Measurements from ENCODE around the gene RIPK4. TPM values are rescaled to one million over a fixed set of nuclear protein-coding genes. Genes with fewer than 3 reads are reported as not detected.

Gene RIPK4
- total RNA-seq, 1 experiment from 2014 or later: 20.1 TPM

DNA sequence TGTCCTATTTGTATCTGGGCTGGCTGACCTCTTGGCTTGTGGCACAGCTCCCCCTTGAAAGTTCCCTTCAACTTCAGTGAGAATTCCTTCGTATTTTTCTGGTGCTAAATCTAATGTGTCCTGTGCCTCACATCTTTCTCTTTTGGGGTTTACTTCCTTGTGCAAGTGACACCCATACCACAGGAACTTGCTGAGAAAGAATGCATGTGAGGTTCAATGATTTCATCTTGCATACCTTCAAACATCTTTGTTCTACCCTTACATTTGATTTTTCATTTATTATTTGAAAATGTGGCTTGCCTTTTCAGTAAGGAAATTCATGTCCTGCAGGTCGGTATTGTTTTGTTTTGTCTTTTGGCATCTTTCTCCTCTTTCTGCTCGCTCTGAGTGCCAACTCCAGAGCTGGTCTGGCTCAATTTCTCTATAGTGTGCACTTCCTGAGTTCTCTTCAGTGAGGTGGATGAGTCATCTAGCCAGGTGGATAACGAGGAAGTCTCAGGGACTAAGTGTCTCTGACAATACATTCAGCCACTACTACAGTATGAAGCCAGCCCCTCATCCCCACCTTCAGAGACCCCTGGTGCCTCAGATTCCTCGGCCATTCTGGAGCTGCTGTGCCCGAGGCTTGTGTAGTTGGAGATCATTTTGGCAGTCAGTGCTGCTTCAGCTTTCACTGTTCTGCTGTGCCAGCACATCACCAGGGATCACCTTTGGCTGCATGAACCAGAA, 59.5 kb downstream of the RIPK4 start:
- CTCF ChIA-PET: interaction anchor here (0.9 to 1.4 kb wide), 2 partner anchors 71 to 94 kb away, joined by 3 read pairs; no protein-coding TSS in a partner anchor
- POLR2A ChIA-PET: no interaction called here
- H3K9me3 Mint-ChIP-seq: no peaks in the 10 kb centered on the region
- TF ChIP-seq, protein P1, sequence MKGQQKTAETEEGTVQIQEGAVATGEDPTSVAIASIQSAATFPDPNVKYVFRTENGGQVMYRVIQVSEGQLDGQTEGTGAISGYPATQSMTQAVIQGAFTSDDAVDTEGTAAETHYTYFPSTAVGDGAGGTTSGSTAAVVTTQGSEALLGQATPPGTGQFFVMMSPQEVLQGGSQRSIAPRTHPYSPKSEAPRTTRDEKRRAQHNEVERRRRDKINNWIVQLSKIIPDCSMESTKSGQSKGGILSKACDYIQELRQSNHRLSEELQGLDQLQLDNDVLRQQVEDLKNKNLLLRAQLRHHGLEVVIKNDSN (CRISPR knock-in tag; IDR thresholded peaks at IDR 0.05): no peak
- TF ChIP-seq NFYB (CRISPR knock-in tag; conservative IDR thresholded peaks at IDR 0.05; ENCODE audit: low read depth): no peak
- no peak for TF ChIP-seq ATF1 (CRISPR knock-in tag; IDR thresholded peaks at IDR 0.05)
- TF ChIP-seq, protein P2, sequence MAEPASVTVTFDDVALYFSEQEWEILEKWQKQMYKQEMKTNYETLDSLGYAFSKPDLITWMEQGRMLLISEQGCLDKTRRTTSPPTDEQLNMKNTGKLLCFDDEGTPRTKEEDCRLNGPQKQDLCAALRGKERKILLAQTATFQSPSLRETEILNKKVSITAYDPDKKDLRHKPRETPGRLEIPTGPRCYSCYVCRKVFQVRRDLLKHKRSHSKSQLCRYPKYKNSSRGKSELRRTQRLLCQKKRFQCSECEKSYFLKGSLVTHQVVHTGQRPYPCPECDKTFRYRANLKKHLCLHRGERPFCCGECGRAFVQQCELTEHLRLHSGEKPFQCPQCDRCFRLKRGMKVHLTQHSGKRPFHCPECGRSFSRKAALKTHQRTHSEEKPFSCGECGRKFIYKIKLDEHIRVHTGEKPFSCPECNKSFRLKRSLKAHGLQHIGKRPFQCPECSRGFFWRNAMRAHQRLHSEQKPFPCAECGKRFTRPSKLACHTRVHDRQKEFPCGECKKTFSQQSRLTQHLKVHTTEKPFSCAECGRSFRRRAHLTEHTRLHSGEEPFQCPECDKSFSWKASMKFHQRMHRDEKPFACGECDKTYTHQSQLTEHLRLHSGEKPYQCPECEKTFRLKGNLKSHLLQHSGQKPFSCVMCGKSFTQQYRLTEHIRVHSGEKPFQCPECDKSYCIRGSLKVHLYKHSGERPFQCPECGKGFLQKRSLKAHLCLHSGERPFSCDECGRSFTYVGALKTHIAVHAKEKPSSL (CRISPR knock-in tag; conservative IDR thresholded peaks at IDR 0.05): no peak
- no peak for TF ChIP-seq NR3C1 (CRISPR knock-in tag; conservative IDR thresholded peaks at IDR 0.05; ENCODE audit: low read depth)
- no peak for TF ChIP-seq ELF4 (CRISPR knock-in tag; IDR thresholded peaks at IDR 0.05; ENCODE audit: low read depth)
- TF ChIP-seq KAT7 (CRISPR knock-in tag; IDR thresholded peaks at IDR 0.05; ENCODE audit: borderline replicate concordance): no peak
- TF ChIP-seq OVOL2 (CRISPR knock-in tag; IDR thresholded peaks at IDR 0.05; ENCODE audit: borderline replicate concordance): no peak
- no peak for TF ChIP-seq JUN (CRISPR knock-in tag; IDR thresholded peaks at IDR 0.05)
- no peak for TF ChIP-seq IRF2 (CRISPR knock-in tag; IDR thresholded peaks at IDR 0.05; ENCODE audit: borderline replicate concordance, low read depth)
- TF ChIP-seq, protein P3, sequence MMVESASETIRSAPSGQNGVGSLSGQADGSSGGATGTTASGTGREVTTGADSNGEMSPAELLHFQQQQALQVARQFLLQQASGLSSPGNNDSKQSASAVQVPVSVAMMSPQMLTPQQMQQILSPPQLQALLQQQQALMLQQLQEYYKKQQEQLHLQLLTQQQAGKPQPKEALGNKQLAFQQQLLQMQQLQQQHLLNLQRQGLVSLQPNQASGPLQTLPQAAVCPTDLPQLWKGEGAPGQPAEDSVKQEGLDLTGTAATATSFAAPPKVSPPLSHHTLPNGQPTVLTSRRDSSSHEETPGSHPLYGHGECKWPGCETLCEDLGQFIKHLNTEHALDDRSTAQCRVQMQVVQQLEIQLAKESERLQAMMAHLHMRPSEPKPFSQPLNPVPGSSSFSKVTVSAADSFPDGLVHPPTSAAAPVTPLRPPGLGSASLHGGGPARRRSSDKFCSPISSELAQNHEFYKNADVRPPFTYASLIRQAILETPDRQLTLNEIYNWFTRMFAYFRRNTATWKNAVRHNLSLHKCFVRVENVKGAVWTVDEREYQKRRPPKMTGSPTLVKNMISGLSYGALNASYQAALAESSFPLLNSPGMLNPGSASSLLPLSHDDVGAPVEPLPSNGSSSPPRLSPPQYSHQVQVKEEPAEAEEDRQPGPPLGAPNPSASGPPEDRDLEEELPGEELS (CRISPR knock-in tag; IDR thresholded peaks at IDR 0.05): no peak
- TF ChIP-seq, protein P4, sequence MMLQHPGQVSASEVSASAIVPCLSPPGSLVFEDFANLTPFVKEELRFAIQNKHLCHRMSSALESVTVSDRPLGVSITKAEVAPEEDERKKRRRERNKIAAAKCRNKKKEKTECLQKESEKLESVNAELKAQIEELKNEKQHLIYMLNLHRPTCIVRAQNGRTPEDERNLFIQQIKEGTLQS (CRISPR knock-in tag; conservative IDR thresholded peaks at IDR 0.05): no peak
- TF ChIP-seq ZNF219 (CRISPR knock-in tag; IDR thresholded peaks at IDR 0.05; ENCODE audit: borderline replicate concordance): no peak
- no peak for TF ChIP-seq NFE2L1 (CRISPR knock-in tag; IDR thresholded peaks at IDR 0.05)
- TF ChIP-seq, protein P5, sequence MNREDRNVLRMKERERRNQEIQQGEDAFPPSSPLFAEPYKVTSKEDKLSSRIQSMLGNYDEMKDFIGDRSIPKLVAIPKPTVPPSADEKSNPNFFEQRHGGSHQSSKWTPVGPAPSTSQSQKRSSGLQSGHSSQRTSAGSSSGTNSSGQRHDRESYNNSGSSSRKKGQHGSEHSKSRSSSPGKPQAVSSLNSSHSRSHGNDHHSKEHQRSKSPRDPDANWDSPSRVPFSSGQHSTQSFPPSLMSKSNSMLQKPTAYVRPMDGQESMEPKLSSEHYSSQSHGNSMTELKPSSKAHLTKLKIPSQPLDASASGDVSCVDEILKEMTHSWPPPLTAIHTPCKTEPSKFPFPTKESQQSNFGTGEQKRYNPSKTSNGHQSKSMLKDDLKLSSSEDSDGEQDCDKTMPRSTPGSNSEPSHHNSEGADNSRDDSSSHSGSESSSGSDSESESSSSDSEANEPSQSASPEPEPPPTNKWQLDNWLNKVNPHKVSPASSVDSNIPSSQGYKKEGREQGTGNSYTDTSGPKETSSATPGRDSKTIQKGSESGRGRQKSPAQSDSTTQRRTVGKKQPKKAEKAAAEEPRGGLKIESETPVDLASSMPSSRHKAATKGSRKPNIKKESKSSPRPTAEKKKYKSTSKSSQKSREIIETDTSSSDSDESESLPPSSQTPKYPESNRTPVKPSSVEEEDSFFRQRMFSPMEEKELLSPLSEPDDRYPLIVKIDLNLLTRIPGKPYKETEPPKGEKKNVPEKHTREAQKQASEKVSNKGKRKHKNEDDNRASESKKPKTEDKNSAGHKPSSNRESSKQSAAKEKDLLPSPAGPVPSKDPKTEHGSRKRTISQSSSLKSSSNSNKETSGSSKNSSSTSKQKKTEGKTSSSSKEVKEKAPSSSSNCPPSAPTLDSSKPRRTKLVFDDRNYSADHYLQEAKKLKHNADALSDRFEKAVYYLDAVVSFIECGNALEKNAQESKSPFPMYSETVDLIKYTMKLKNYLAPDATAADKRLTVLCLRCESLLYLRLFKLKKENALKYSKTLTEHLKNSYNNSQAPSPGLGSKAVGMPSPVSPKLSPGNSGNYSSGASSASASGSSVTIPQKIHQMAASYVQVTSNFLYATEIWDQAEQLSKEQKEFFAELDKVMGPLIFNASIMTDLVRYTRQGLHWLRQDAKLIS (CRISPR knock-in tag; IDR thresholded peaks at IDR 0.05; ENCODE audit: borderline replicate concordance): no peak
- no peak for TF ChIP-seq ZNF121 (CRISPR knock-in tag; IDR thresholded peaks at IDR 0.05)
- no peak for ATAC-seq
- no peak overlapping the region for H3K4me3 Mint-ChIP-seq
- no peak for DNase-seq (ENCODE audit: low spot score)
- peaks cover 32% of the 10 kb centered on the region for H3K4me1 Mint-ChIP-seq
- H3K36me3 Mint-ChIP-seq: no peaks in the 10 kb centered on the region
- H3K27ac Mint-ChIP-seq: no peak overlapping the region
- H3K27me3 Mint-ChIP-seq (ENCODE audit: low read depth): peaks cover 7% of the 10 kb centered on the region
